Cardiac fibroblast (primary cell): ENCODE measurements around the gene WNT9B.

Experiments
- DNase-seq, 2 donors: peaks; one replicate each; pipeline versions ENCODE4 v3.0.0 to v3.0.0-alpha.2; 2010; ENCODE audit warnings: low read depth in 2 of 2
- H3K4me3 ChIP-seq, 2 donors: replicated peaks in 1 of 2; 1 replicate in 1 of 2; 2 replicates in 1 of 2; pipeline ENCODE4 v1.5.1; 2011; ENCODE audit warnings: low read depth in 2 of 2, low read length in 2 of 2, mild to moderate bottlenecking in 2 of 2, moderate library complexity in 1 of 2
- CTCF ChIP-seq: IDR thresholded peaks from one replicate; pipeline ENCODE4 v1.5.1; 2011; ENCODE audit warnings: low read depth, mild to moderate bottlenecking, low read length, inconsistent platforms

The WNT9B gene

GRCh38 chr17:46878055-46878454, 26.7 kb downstream of the WNT9B start:
- H3K4me3 ChIP-seq = no peak overlapping the region
- DNase-seq = no peak
- TF ChIP-seq CTCF = no peak

GRCh38 chr17:46879101-46879500, 27.7 kb downstream of the WNT9B start:
- TF ChIP-seq CTCF = no peak
- H3K4me3 ChIP-seq = no peak overlapping the region
- no peak for DNase-seq

GRCh38 chr17:46881015-46881414, 29.6 kb downstream of the WNT9B start:
- DNase-seq = no peak
- no peak for TF ChIP-seq CTCF

DNA sequence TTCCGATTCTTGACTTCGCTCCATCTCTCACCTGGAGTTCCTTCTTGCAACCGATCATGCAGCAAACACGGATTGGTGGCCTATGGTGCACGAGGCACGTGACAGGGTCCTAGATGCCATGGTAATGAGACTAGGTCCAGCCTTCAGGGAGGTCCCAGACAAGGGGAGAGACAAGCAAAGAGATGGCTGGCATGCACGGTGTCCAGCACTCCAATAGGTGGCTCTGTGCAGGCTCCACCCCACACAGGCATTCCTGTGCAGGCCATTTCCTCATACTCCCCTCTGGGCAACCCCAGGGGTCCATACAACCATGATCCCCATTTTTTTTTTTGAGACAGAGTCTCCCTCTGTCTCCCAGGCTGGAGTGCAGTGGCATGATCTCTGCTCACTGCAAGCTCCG, 31.3 kb downstream of the WNT9B start:
- DNase-seq = no peak
- no peak overlapping the region for H3K4me3 ChIP-seq
- TF ChIP-seq CTCF = no peak

More at GRCh38 chr17:46881015-46881414, 29.6 kb downstream of the WNT9B start:
- no peak overlapping the region for H3K4me3 ChIP-seq

DNA sequence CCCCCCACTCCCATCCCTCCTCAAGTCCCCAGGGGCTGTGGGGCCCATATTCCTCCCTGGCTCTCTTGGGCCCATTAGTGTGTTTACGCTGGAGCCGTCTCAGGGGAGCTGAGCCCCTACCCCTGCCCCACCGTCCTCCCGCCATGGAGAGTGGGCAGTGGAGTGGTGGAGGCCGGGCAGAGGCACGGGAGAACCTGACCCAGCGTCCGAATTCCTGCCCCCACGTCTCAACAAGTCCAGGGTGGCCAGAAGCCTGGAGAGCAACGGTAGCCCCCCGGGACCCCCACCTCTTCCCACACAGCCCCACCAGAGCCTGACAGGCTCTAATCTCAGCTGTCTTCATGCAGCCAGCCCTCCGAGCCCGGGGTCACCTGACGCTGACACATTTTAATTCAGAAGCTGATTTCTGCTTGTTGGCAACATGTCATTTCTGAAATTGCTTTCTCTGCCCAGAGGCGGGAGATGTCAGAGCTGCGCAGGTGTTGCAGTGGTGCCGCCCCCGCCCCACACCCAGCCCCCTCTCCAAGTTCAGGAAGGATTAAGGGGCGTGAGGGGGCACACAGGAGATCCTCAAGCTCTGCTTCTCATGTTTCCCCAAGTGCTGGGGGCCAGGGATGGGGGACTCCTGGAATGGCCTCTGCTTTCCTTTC, 32.6 kb downstream of the WNT9B start:
- no peak for TF ChIP-seq CTCF
- H3K4me3 ChIP-seq = no peak overlapping the region
- DNase-seq = no peak

DNA sequence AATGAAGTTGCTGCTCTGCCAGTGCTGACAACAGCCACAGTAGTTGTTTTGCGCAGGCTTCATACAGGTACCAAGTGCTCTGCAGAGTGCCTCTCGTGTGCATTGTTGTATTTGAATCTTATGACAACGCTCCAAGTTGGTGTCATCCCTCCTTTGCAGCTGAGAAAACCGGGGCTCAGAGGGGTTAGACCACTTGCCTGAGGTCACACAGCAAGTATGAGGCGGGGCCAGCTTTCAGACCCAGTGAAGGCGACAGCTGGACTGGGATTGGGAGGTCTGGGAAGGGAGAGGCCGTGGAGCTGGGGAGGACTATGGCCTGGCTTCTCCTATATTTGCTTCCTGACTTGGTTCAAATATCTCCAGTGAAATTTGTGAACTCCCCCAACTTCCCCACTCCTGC, 33.2 kb downstream of the WNT9B start:
- DNase-seq = no peak
- no peak overlapping the region for H3K4me3 ChIP-seq
- TF ChIP-seq CTCF = no peak
